BJ (cell line): ENCODE results near the gene EXPH5. TPM values are rescaled to one million over a fixed set of nuclear protein-coding genes. Genes with fewer than 3 reads are reported as not detected.
A peak's percentile ranks its signal among the peaks of the same experiment; 100 is the strongest.

Source experiments
- CTCF ChIA-PET: fragments of 350-600 bp; formaldehyde crosslinking; extraction: SDS; loops from one replicate; lab custom pipeline; 2021; ENCODE audit warnings: antibody characterized with exemption, inconsistent platforms; lab: Yijun Ruan, JAX
- POLR2A ChIA-PET: fragments of 300-600 bp; sonication (Branson Sonifier 250); formaldehyde crosslinking; extraction: SDS; loops from one replicate; lab custom pipeline; 2021; ENCODE audit warnings: antibody characterized with exemption; lab: Charles Lee
- DNase-seq: peaks from one replicate; pipeline ENCODE4 v3.0.0-alpha.2; 2011; ENCODE audit warnings: low read depth
- H3K27me3 ChIP-seq: 2 replicates; pipeline ENCODE4 v1.6.0; 2011; ENCODE audit warnings: low read length; ENCODE audit not compliant: control insufficient read depth, insufficient read depth
- H3K36me3 ChIP-seq: 2 replicates; pipeline ENCODE4 v1.5.1; 2011; ENCODE audit warnings: low read length; ENCODE audit not compliant: control insufficient read depth, insufficient read depth
- H3K4me3 ChIP-seq: 2 replicates; pipeline ENCODE4 v1.5.1; 2011; ENCODE audit warnings: low read depth, mild to moderate bottlenecking, control low read depth, low read length
- CTCF ChIP-seq: IDR thresholded peaks from 2 replicates; pipeline ENCODE4 v1.5.1; 2011; ENCODE audit warnings: low read depth, mild to moderate bottlenecking, control low read depth, inconsistent platforms, low read length, moderate library complexity; ENCODE audit not compliant: insufficient read depth
- polyA plus RNA-seq: library from polyadenylated mRNA; depleted of rRNA; stranded (reverse); fragments of >200 nt; gene quantifications from 2 replicates; pipeline ENCODE4 v1.2.3, GENCODE V29; 2011

Gene EXPH5
- polyA plus RNA-seq, 1 experiment, result 0.38 TPM

GRCh38 chr11:108483163-108483562 is 110.4 kb downstream of the EXPH5 start:
- H3K27me3 ChIP-seq, result no peaks in the 10 kb centered on the region
- DNase-seq, result no peak
- H3K4me3 ChIP-seq, result no peak overlapping the region
- POLR2A ChIA-PET, result no interaction called here
- CTCF ChIA-PET, result no interaction called here
- peaks cover 1% of the 10 kb centered on the region for H3K36me3 ChIP-seq
- no peak for TF ChIP-seq CTCF

- Histone ChIP-seq H3K4me3 (no peak overlapping the region), H3K27me3 (no peaks in the 10 kb centered on the region), H3K36me3 (peaks cover 2% of the 10 kb centered on the region; the same call in 1 of the 2 replicates)
- no peak for DNase-seq
- no peak for TF ChIP-seq CTCF
- ChIA-PET POLR2A (no interaction called here), CTCF (no interaction called here)
Observed at GRCh38 chr11:108474664-108475463, 118.7 kb downstream of the EXPH5 start.

- H3K4me3 ChIP-seq, result no peak overlapping the region
- no peak for TF ChIP-seq CTCF
- H3K27me3 ChIP-seq, result no peaks in the 10 kb centered on the region
- H3K36me3 ChIP-seq, result peaks cover 2% of the 10 kb centered on the region; the same call in 1 of the 2 replicates
- ChIA-PET CTCF (no interaction called here), POLR2A (no interaction called here)
- no peak for DNase-seq
Observed at GRCh38 chr11:108472681-108473080, 120.9 kb downstream of the EXPH5 start.

- H3K27me3 ChIP-seq, result no peaks in the 10 kb centered on the region
- H3K4me3 ChIP-seq, result no peak overlapping the region
- H3K36me3 ChIP-seq, result no peaks in the 10 kb centered on the region
- CTCF ChIA-PET, result interaction anchor here (1.2 kb wide), 1 partner anchor 181 kb away, joined by 3 read pairs; no protein-coding TSS in a partner anchor
- no peak for DNase-seq
- POLR2A ChIA-PET, result no interaction called here
- no peak for TF ChIP-seq CTCF
Observed at GRCh38 chr11:108468478-108468864, 125.1 kb downstream of the EXPH5 start.

- ChIA-PET CTCF (interaction anchor here (0.6 to 1.2 kb wide), 2 partner anchors 180 to 182 kb away, joined by 3 read pairs; no protein-coding TSS in a partner anchor), POLR2A (no interaction called here)
- H3K4me3 ChIP-seq, result peak within 1 kb of the TSS; percentile 78
- H3K27me3 ChIP-seq, result no peaks in the 10 kb centered on the region
- peak; percentile 80 for DNase-seq
- no peaks in the 10 kb centered on the region for H3K36me3 ChIP-seq
- TF ChIP-seq CTCF, result no peak
Observed at GRCh38 chr11:108467091-108467823, 126.3 kb downstream of the EXPH5 start, which contains the start of gene C11orf65. Gene C11orf65 (minus strand): TSS chr11:108467529. CDS start chr11:108461559, 5,970 bp downstream.
